Left ventricle myocardium inferior (tissue), 1 donor: ENCODE measurements around the gene SGF29. TPM values are rescaled to one million over a fixed set of nuclear protein-coding genes. Genes with fewer than 3 reads are reported as not detected.
"Not testable (repeated sequence)": the region's sequence is repeated elsewhere in the genome, so short reads cannot be mapped to it uniquely, and the experiment has no call there.

Experiments used
- DNase-seq: peaks from one replicate; pipeline ENCODE4 v3.0.0-alpha.2; 2020
- H3K27ac ChIP-seq: fragments of 200-600 bp; replicated peaks from 2 replicates; pipeline ENCODE4 v1.8.0; 2021
- H3K27me3 ChIP-seq: fragments of 200-600 bp; 2 replicates; pipeline ENCODE4 v1.8.0; 2021; ENCODE audit warnings: low read depth
- H3K36me3 ChIP-seq: fragments of 200-600 bp; 2 replicates; pipeline ENCODE4 v1.8.0; 2021
- H3K4me1 ChIP-seq: fragments of 200-600 bp; 2 replicates; pipeline ENCODE4 v1.8.0; 2021
- H3K4me3 ChIP-seq: fragments of 200-600 bp; 2 replicates; pipeline ENCODE4 v1.8.0; 2021; ENCODE audit warnings: mild to moderate bottlenecking, moderate library complexity
- H3K9me3 ChIP-seq: fragments of 200-600 bp; replicated peaks from 2 replicates; pipeline ENCODE4 v1.8.0; 2021
- CTCF ChIP-seq: fragments of 200-600 bp; IDR thresholded peaks from 2 replicates; pipeline ENCODE4 v1.8.0; 2021; ENCODE audit warnings: antibody characterized with exemption, mild to moderate bottlenecking, borderline replicate concordance
- intact Hi-C: fragments of 100-400 bp; cut with micrococcal nuclease; formaldehyde crosslinking; loops from one replicate; pipeline ENCODE4 v1.11.0; 2022
- total RNA-seq: library from RNA; stranded (reverse); fragmentation: NEBNext Ultra II Directional; extraction: Animal tissue kit (Norgen Biotek cat#: 25700); gene quantifications from one replicate; pipeline ENCODE4 v1.2.1, GENCODE V29; 2021
- donor health status: DM: no; HTN: yes; CAD: no; lungs with severe emphysema.

Gene SGF29
- total RNA-seq, 1 donor from 2014 or later = 16.5 TPM

GRCh38 chr16:28602529-28602928 is 48.8 kb downstream of the SGF29 start:
- no peak for DNase-seq
- H3K27me3 ChIP-seq = peaks cover 3% of the 10 kb centered on the region
- intact Hi-C loops = no loop called here
- no peak overlapping the region for H3K27ac ChIP-seq
- no peak overlapping the region for H3K4me3 ChIP-seq
- no peaks in the 10 kb centered on the region for H3K36me3 ChIP-seq
- no peaks in the 10 kb centered on the region for H3K9me3 ChIP-seq
- H3K4me1 ChIP-seq = peaks cover 2% of the 10 kb centered on the region
- no peak for TF ChIP-seq CTCF

- Histone ChIP-seq H3K27me3 (peaks cover 3% of the 10 kb centered on the region), H3K27ac (no peak overlapping the region), H3K4me3 (no peak overlapping the region), H3K36me3 (no peaks in the 10 kb centered on the region), H3K4me1 (no peaks in the 10 kb centered on the region), H3K9me3 (no peaks in the 10 kb centered on the region)
- TF ChIP-seq CTCF = no peak
- intact Hi-C loops = no loop called here
- no peak for DNase-seq
These were observed 49.9 kb downstream of the SGF29 start for GRCh38 chr16:28603381-28604185.

DNA sequence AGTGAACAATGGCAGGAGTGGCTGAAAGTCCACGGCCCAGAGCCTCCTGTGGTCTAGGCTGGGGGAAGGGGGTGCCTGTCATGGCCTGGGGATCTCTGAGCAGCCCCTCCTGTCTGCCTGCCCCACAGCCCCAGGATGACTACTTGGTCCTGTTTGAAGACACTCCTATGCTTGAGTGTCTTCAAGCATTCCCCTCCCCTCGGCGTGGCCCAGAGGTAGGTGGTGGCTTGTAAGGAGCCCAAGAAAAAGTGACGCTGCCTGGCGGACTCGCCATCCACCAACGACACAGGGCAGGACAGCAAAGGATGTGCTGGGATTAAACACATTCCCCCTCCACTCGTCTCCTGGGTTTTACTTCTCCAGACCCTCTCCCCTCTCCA is 50.5 kb downstream of the SGF29 start:
- Histone ChIP-seq H3K4me1 (peaks cover 4% of the 10 kb centered on the region), H3K27ac (no peak overlapping the region), H3K4me3 (no peak overlapping the region), H3K27me3 (peaks cover 3% of the 10 kb centered on the region), H3K36me3 (no peaks in the 10 kb centered on the region), H3K9me3 (no peaks in the 10 kb centered on the region)
- no peak for TF ChIP-seq CTCF
- no peak for DNase-seq
- intact Hi-C loops = no loop called here

- no peaks in the 10 kb centered on the region for H3K9me3 ChIP-seq
- H3K27me3 ChIP-seq = peaks cover 2% of the 10 kb centered on the region
- no peak for DNase-seq
- intact Hi-C loops = no loop called here
- TF ChIP-seq CTCF = no peak
- H3K4me3 ChIP-seq = no peak overlapping the region
- H3K27ac ChIP-seq = no peak overlapping the region
- H3K36me3 ChIP-seq = no peaks in the 10 kb centered on the region
- peaks cover 20% of the 10 kb centered on the region for H3K4me1 ChIP-seq
These were observed 52.8 kb downstream of the SGF29 start for GRCh38 chr16:28606291-28607115.

- intact Hi-C loops = no loop called here
- no peak overlapping the region for H3K4me3 ChIP-seq
- H3K4me1 ChIP-seq = peaks cover 20% of the 10 kb centered on the region
- TF ChIP-seq CTCF = no peak
- H3K36me3 ChIP-seq = no peaks in the 10 kb centered on the region
- no peaks in the 10 kb centered on the region for H3K27me3 ChIP-seq
- no peak overlapping the region for H3K27ac ChIP-seq
- H3K9me3 ChIP-seq = no peaks in the 10 kb centered on the region
- no peak for DNase-seq
These were observed 53.5 kb downstream of the SGF29 start for GRCh38 chr16:28607116-28607623.

GRCh38 chr16:28607681-28608495 is 54.2 kb downstream of the SGF29 start:
- DNase-seq, H3K27ac ChIP-seq, H3K4me3 ChIP-seq, H3K36me3 ChIP-seq, H3K27me3 ChIP-seq, intact Hi-C loops, H3K9me3 ChIP-seq: not testable (repeated sequence)
- peaks cover 20% of the 10 kb centered on the region for H3K4me1 ChIP-seq

- H3K4me3 ChIP-seq, H3K27ac ChIP-seq, H3K9me3 ChIP-seq, DNase-seq, intact Hi-C loops, H3K27me3 ChIP-seq, H3K36me3 ChIP-seq: not testable (repeated sequence)
- H3K4me1 ChIP-seq = peaks cover 20% of the 10 kb centered on the region
These were observed 54.7 kb downstream of the SGF29 start for GRCh38 chr16:28608496-28608808.
